Umbilical cord (tissue), 2 donors: ENCODE data around the gene LRRC26. TPM values are rescaled to one million over a fixed set of nuclear protein-coding genes. Genes with fewer than 3 reads are reported as not detected.

ENCODE experiments used
- DNase-seq: peaks from one replicate; pipeline ENCODE4 v3.0.0-alpha.2; 2015; ENCODE audit warnings: low spot score
- total RNA-seq: library from RNA; depleted of rRNA; stranded (reverse); fragments of >200 nt; gene quantifications from one replicate; pipeline ENCODE4 v1.2.3, GENCODE V29; 2014; ENCODE audit warnings: low replicate concordance; ENCODE audit not compliant: insufficient read depth

Gene LRRC26, protein sequence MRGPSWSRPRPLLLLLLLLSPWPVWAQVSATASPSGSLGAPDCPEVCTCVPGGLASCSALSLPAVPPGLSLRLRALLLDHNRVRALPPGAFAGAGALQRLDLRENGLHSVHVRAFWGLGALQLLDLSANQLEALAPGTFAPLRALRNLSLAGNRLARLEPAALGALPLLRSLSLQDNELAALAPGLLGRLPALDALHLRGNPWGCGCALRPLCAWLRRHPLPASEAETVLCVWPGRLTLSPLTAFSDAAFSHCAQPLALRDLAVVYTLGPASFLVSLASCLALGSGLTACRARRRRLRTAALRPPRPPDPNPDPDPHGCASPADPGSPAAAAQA
- not detected for total RNA-seq

GRCh38 chr9:137169896-137170358 is at the start of gene LRRC26:
Gene LRRC26, minus strand, starts transcription at chr9:137170051. Its CDS starts 108 bp downstream, at chr9:137169943.
- DNase-seq = no peak

DNA sequence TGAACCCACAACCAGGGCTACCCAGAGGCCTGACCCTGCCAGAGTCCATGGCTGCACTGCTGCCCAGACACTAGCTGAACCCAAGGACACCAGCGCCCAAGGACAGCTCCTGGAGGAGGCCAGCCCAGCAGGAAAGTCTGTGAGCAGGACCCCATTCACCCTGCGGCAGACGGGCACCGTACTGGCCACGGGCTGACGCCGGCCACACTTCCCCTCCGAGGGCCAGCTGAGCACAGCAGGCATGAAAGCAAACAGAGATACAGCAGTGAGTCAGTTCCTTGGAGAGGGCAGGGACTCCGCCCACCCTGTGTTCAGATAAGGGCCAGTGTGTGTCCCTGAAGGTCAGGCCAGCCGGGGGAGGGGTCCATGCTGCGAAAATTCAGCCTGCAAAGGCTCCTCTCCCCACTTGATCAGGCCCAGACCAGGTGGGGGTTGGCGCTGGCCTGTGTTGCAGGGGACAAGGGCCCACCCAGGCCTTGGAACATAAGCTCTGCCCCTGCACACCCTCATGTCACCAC is 49.0 kb upstream of the LRRC26 start:
- DNase-seq = no peak

DNA sequence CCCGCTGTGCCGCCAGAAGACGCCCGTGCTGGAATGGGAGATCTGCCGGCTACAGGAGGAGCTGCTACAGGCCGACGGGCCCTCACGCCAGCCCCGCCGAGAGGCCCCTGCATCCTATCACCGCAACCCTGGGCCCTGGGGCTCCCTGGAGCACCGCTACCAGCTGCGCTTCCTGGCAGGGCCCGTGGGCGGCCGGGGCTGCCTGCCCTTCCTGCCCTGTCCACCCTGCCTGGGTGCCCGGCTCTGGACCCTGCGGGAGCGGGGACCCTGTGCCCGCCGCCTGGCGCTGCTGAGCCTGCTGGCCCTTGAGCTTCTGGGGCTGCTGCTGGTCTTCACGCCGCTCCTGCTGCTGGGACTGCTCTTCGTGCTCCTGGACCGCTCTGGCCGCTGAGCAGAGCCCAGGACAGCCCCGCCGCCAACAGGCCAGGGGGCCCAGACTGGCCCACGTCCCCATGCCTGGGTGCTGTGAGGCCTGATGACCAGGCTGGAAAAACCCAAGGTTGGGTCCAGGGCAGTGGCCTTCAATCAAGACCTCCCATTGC is 48.4 kb upstream of the LRRC26 start:
- DNase-seq = no peak

GRCh38 chr9:137217276-137218211 is 47.7 kb upstream of the LRRC26 start:
- DNase-seq = peak; percentile 29

DNA sequence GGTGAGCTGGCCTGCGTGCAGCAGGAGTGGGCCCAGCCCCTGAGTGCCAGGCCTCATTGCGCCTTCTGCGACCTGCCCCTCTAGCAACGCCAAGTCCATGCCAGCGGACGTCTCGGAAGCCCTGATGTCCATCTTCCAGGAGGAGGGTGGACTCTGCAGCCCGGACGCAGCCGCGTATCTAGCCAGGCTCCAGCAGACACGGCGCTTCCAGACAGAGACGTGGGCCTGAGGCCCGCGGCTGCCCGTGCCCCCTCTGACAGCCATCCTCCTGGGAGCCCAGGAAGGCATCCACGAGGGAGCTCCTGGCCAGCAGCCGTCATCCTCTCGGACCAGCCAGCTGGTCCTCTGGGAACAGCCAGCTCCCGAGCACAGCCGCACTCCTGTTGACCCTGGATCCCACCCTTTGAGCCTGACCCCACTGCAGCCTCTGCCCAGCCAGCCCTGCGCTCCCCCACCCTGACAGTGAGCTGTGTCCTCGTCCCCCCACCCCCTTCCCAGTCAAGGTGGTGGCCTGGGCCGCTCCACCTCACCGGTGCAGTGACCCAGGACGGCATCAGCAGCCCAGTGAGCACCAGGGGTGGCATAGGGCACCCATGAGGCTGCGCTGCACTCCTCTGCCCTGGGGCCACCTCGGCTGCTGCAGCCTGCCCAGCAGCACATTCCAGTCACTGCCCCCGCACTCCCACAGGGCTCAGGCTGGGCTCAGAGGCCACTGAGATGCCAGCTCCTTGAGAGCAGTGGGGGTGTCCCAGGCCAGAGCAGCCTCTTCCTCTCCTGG is 46.5 kb upstream of the LRRC26 start:
- no peak for DNase-seq

DNA sequence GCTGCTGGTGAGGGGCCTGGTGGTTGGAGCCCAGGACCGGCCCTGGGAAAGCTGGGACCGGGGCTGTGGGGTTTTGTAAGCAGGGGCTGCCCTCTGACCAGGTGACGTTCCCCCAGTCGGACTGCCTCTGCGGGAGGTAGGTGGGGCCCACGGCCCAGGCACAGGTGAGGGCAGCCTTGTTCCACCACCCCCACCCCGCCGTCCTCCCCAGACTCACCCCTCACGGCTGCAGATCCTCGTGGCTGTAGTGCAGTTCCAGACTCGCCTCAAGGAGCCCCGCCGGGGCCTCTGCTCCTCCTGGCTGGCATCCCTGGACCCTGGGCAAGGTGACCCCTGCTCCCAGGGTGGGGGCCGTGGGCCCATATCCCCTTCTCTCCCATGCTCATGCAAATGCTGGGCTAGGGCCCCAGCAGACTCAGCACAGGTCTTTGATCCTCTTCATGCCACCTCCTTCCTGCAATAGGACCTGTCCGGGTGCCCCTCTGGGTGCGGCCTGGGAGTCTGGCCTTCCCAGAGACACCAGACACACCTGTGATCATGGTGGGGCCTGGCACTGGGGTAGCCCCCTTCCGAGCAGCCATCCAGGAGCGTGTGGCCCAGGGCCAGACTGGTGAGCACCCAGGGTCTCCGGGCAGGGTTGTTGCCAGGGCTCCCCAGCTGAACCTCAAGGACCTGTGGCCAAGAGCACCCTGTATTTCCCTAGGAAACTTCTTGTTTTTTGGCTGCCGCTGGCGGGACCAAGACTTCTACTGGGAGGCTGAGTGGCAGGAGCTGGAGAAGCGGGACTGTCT is 45.5 kb upstream of the LRRC26 start:
- no peak for DNase-seq

GRCh38 chr9:137214620-137215019 is 44.8 kb upstream of the LRRC26 start:
- DNase-seq = no peak

- no peak for DNase-seq
Observed at GRCh38 chr9:137213160-137214060, 43.6 kb upstream of the LRRC26 start.

DNA sequence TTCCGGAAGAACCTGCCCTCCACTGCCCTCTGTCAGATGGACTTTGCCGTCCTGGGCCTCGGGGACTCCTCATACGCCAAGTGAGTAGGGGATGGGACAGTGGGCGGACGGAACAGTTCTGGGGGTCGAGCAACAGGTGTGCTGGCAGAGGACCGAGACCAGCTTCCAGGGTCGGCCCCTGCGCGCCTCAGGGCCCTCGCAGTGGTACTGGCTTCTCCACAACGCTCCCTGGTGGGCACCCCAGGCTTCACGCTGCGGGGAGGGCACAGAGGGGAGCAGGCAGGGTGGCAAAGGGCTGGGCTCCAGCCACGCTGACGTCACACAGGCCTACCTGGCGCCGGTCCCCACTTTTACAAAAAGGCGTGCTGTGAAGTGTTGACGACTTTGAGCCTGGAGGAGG is 42.7 kb upstream of the LRRC26 start:
- no peak for DNase-seq

DNA sequence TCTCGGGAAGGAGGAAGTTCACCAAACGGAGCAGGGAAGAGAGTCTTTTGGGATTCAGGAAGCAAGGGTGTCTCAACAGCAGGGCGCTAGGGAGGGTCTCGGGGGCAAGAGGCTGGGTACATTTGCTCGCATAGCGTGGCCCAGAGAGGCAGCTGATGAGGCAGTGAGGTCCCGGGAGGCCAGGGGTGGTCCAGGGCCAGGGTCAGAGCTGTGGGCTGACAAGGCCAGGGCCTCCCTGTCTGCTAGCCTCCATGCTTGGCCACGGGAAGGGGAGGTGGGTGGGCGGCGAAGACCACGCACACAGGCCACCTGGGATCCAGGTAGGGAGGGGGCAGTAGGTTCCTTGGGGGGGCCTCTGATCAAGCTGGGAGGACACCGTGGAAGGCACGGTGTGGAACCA is 41.7 kb upstream of the LRRC26 start:
- no peak for DNase-seq

DNA sequence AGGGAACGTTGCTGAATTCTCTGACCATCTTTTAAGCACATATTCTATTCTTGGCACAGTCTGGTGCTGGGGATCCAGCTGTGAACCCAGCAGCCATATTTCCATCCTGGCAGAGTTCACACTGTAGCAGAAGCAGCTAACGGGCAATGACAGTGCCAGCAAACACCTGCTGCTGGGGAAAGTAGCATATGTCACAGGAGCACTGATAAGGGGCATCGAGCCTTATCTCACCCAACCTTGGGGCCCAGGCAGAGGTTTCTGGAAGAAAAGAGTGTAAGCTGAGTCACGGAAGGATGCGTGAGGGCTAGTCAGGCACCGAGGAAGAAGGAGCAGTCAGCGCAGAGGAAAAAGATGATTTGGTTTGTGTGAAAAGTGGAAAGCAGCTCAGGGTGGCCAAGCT is 36.8 kb upstream of the LRRC26 start:
- DNase-seq = no peak

DNA sequence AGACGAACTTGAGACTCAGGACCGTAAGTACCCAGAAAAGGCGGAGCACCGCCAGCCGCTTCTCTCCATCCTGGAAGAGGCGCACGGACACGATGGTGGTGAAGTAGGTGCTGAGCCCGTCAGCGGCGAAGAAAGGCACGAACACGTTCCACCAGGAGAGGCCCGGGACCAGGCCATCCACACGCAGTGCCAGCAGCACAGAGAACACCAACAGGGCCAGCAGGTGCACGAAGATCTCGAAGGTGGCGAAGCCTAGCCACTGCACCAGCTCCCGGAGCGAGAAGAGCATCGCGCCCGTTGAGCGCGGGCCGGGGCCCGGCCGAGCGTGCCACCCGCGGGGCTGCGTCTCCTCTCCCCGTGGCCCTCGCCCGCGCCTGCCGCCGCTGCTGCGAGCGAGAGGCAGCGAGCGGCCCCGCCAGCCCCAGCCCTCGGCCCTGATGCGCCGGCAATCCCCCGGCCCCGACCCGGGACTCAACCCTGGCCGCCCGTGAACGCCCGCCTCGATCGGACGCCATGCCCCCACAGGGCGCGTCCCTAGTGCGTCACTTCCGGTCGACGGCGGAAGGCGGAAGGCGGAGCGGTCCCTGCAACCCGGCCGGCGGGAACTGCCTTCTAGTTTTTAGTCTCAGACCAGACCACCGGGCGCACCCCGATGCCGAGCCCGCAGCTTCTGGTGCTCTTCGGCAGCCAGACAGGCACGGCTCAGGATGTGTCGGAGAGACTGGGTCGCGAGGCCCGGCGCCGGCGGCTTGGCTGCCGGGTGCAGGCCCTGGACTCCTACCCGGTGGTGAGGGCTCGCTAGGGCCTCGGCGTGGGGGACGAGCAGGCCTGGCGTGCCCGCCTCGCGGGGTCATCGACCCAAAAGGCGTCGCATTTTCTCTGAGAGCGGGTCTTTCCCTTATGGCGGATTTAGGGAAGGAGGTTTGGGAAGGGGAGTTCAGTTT is 35.5 kb upstream of the LRRC26 start, which contains the start of the genes NDOR1 and TMEM203:
Gene NDOR1 (plus strand): TSS at position 575 of the 944 bp plus-strand sequence. CDS start 78 bp downstream, at position 653.
Gene TMEM203 (minus strand): TSS at position 523 of the 944 bp plus-strand sequence. CDS start 234 bp downstream, at position 289.
- DNase-seq = peak; percentile 90

- no peak for DNase-seq
Observed at GRCh38 chr9:137204731-137205125, 34.9 kb upstream of the LRRC26 start.

DNA sequence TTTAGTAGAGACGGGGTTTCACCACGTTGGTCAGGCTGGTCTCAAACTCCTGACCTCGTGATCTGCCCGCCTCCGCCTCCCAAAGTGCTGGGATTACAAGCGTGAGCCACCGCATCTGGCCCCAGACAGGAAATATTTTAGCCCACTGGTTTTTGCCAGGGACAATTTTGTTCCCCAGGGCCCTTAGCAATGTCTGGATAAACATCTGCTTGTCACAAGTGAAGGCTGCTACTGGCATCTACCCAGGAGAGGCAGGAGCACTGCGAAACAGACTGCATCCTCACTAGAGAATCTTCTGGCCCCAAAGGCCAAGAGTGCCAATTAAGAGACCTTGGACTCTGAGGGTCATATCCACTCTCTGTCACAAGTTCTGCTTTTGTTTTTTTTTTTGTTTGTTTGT is 33.1 kb upstream of the LRRC26 start:
- no peak for DNase-seq

GRCh38 chr9:137201205-137201868 is 31.5 kb upstream of the LRRC26 start:
- DNase-seq = no peak

DNA sequence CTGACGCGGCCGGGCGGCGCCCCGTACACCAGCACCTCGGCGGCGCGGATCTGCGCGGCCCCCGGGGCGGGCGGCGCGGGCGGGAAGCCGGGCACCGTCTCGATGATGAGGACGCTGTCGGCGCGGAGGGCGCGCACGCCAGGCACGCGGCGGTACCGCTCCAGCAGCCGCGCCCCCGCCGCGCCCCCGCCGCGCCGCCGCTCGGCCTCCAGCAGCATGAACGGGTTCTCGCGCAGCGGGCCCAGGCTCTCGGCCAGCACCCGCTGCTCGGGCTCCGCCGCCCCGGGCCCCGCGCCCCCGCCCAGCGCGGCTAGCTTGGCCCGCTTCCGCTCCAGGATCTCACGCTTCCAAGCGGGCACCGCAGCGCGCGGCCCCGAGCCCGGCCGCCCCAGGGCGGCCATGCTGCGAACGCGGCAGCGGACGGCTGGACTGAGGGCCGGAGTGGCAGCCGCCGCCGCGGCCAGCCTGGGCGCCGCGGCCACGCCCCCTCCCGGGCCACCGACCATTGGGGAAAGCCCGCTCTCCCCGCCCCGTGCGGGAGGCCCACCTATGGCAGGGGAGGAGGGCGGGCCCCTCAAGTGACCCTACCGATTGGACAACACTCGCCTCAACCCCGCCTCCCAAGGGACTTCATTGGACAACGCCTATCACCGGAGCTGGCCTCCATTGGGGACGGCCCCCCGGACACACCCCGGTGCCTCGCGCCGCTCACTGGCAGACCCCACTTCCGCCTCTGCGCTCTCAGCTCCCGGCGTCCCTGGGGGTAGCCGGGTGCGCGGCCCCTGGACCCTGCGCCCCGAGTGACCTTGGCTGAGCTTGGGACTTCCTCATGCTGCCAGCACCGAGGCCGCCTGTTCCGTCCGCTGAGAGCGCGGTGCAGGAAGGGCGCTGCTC is 30.7 kb upstream of the LRRC26 start, which contains the start of gene TPRN:
Gene TPRN (minus strand): TSS at position 431 of the 894 bp plus-strand sequence. CDS start 30 bp downstream, at position 401.
- DNase-seq = peak; percentile 100
